SIG-M5 treated with dmso at 0.1 percent for 504 hours (cell line): ENCODE measurements around the gene VGLL4.
A peak's percentile ranks its signal among the peaks of the same experiment; 100 is the strongest.
"Not testable (repeated sequence)": the region's sequence is repeated elsewhere in the genome, so short reads cannot be mapped to it uniquely, and the experiment has no call there.

Experiments used
- DNase-seq: peaks from one replicate; lab custom pipeline; 2025; ENCODE audit not compliant: unreplicated experiment; lab: John Stamatoyannopoulos, UW

The VGLL4 gene

DNA sequence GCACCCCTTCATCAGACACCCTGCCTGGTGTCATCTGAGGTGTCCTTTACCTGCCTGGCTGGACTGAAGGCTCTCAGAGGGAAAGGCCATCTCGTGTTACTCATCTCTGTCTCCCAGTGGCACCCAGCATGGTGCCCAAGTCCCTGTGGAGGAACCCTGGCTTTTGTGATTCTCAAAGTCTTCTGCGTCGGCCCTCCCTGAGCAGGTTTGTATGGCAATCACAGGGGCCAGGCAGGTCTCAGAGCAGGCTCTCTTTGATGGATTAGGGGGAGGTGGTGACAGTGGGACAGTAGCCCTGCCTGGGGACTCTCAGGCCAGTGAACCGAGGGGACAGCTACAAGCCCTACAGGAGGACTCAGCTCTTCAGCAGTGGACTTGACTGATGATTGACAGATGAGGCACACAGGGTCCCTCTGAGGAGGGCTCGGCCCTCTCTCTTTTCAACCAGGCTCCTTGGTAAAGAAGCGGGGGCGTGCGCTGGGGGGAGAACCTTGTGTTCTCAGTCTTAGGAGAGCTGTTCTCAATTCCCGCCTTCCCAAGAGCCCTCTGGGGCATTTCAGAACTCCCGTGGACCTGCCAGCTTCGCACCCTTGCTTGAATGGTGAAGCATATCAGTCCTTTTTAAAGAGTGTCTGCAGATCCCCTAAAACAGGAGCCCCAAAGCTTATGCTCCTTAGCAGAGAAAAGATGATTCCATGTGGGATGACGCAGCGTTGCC, 108.3 kb downstream of the VGLL4 start:
- no peak for DNase-seq

GRCh38 chr3:11534793-11535101, 109.0 kb downstream of the VGLL4 start:
- DNase-seq = no peak

- no peak for DNase-seq
These were observed 109.5 kb downstream of the VGLL4 start for GRCh38 chr3:11534011-11534792.

DNA sequence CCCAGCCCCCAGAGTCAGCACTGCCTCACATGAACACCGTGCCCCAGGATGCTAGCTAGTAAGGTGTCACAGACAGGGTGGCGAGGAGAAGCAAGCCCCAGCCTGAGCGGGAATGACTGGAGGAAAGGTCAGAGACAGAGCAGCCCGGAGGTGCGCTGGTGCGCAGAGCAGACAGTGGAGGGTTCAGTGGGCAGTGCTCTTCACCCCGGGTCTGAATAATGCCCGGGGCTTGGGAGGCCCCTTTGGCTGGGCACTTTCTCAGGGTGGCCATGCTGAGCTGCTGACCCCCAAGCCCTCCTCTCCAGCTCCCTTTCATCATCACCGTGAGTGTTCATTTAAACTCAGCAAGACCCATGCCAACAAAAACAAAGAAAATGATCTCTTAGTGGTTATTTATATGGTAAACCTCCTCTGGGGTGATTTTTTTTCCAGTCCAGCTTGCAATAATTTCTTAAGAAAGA, 110.8 kb downstream of the VGLL4 start:
- DNase-seq = no peak

- DNase-seq = no peak
These were observed 113.5 kb downstream of the VGLL4 start for GRCh38 chr3:11530153-11530721.

GRCh38 chr3:11529281-11529680, 114.4 kb downstream of the VGLL4 start:
- DNase-seq = no peak

- not testable (repeated sequence) for DNase-seq
These were observed 117.6 kb downstream of the VGLL4 start for GRCh38 chr3:11526121-11526520.

DNA sequence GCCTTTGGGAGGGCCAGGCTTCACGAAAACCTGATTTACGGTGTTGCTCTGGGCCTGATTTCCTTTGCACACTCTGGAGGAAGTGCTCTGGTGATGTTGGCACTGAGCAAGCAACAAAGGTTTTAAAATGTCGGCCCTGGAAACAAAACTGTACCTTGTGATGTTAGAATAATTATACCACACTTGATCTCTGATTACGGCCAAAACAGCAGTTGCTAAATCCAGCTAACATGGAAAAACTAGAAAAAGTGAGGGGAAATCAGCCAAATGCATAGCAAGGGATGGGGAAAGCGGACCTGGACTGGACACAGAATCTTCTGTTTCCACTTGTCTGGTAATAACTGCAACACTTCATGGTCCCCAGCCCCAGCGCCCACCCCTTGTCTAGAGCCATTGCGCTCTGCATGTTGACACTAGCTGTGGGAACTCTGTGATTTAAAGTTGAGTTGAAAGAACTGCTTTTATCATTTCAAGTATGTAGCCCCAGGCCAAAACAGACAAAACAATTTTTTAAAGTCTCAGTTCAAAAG, 120.1 kb downstream of the VGLL4 start:
- DNase-seq = no peak

GRCh38 chr3:11522953-11523571, 120.7 kb downstream of the VGLL4 start:
- no peak for DNase-seq

- no peak for DNase-seq
These were observed 121.4 kb downstream of the VGLL4 start for GRCh38 chr3:11522398-11522715.

- no peak for DNase-seq
These were observed 122.5 kb downstream of the VGLL4 start for GRCh38 chr3:11521167-11521566.

GRCh38 chr3:11517601-11518000, 126.1 kb downstream of the VGLL4 start:
- DNase-seq = no peak

DNA sequence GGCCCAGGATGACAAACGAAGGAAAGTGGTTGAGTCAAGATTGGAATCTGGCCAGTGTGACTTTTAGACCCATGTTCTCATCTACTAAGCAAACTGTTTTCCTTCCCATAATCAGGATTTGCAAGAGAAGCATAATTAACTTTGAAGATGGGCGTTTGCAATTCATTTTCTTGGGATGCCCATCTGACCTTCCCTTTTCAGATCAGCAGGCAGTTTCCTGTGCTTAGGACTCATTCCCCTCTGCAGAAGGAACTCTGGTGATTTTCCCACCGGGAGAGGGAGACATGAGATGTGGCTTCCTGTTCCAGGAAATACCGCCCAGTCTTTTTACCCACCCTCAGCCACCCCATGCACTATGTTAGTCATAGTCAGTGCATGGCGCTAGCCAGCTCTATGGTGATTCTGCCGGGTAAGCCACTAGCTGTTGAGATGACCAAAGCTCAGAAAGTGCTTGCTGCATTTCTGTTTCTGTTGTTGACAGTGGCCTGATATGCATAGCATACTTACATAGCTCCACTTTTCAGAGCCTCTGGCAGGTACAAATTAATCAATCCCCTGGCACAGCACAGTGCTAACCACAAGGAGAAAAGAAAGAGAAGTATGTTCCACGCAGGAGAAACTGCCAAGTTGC, 129.4 kb downstream of the VGLL4 start:
- DNase-seq = peak; percentile 11

DNA sequence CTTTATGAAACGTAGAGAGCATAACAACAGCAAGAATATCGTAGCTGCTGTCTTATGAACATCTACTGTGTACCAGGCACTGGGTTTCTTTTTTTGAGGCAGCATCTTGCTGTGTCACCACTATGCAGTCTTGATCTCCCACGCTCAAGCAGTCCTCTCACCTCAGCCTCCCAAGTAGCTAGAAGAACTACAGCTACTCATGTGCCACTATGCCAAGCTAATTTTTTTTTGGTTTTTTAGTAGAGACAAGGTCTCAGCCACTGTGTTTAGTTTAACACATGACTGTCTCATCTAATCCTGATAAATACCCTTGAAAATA, 129.9 kb downstream of the VGLL4 start:
- DNase-seq = no peak

DNA sequence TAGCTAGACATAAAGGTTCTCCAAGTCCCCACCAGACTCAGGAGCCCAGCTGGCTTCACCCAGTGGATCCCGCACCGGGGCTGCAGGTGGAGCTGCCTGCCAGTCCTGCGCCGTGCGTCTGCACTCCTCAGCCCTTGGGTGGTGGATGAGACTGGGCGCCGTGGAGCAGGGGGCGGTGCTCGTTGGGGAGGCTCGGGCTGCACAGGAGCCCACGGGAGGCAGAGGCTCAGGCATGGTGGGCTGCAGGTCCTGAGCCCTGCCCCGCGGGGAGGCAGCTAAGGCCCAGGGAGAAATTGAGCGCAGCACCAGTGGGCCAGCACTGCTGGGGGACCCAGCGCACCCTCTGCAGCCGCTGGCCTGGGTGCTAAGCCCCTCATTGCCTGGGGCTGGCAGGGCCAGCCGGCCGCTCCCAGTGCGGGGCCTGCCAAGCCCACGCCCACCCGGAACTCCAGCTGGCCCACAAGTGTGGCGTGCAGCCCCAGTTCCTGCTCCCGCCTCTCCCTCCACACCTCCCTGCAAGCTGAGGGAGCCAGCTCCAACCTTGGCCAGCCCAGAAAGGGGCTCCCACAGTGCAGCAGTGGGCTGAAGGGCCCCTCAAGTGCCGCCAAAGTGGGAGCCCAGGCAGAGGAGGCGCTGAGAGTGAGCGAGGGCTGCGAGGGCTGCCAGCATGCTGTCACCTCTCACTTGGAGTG, 130.4 kb downstream of the VGLL4 start:
- not testable (repeated sequence) for DNase-seq

DNA sequence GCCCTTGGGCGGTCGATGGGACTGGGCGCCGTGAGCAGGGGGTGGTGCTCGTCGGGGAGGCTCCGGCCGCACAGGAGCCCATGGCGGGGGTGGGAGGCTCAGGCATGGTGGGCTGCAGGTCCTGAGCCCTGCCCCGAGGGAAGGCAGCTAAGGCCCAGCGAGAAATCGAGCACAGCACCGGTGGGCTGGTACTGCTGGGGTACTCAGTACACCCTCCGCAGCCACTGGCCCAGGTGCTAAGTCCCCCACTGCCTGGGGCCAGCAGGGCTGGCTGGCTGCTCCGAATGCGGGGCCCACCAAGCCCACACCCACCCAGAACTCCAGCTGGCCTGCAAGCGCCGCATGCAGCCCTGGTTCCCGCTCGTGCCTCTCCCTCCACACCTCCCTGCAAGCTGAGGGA, 132.1 kb downstream of the VGLL4 start:
- not testable (repeated sequence) for DNase-seq

GRCh38 chr3:11510356-11510755, 133.4 kb downstream of the VGLL4 start:
- no peak for DNase-seq

GRCh38 chr3:11510001-11510340, 133.7 kb downstream of the VGLL4 start:
- no peak for DNase-seq

- DNase-seq = no peak
These were observed 134.3 kb downstream of the VGLL4 start for GRCh38 chr3:11509173-11510000.
